ENCODE measurements around the gene PPP2R2B.
A peak's percentile ranks its signal among the peaks of the same experiment; 100 is the strongest.

Gene PPP2R2B

DNA sequence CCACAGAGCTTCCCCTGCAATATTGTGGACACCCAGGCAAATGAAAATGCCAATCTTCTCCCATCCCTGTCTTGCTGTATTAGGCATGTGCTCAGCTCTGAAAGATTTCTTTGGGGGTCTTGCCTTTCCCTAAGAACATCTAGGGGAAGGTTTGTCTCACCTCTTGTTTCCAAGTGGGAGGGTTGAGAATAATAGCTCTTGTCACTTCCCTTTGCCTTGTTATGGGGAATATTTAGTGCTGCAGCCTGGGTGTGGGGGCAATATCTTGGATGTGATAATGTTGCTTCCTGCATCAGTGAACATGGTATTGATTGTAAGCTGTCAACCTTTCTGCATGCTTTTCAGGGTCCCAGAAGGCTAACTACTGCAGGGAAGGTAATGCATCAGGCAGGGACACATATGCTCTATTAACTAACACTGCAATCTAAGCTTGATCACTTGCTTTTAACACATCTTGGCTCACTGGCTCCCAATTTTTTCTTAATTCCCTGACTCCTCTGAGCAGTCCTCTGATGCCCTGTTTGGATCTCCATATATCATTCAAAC lies 296.4 kb downstream of the PPP2R2B start:
- no peak for DNase-seq (ENCODE audit: low read depth)
- no peak overlapping the region for H3K4me3 ChIP-seq (ENCODE audit: low read depth, low read length)
- no peak for TF ChIP-seq MYC (IDR thresholded peaks at IDR 0.05; ENCODE audit: low read depth, low read length)
- TF ChIP-seq, protein P1, sequence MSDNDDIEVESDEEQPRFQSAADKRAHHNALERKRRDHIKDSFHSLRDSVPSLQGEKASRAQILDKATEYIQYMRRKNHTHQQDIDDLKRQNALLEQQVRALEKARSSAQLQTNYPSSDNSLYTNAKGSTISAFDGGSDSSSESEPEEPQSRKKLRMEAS (IDR thresholded peaks at IDR 0.05; ENCODE audit: low read depth, low read length): no peak
- no peak for TF ChIP-seq POLR2A (IDR thresholded peaks at IDR 0.05; ENCODE audit: extremely low read depth, insufficient read length)
- TF ChIP-seq, protein P2, sequence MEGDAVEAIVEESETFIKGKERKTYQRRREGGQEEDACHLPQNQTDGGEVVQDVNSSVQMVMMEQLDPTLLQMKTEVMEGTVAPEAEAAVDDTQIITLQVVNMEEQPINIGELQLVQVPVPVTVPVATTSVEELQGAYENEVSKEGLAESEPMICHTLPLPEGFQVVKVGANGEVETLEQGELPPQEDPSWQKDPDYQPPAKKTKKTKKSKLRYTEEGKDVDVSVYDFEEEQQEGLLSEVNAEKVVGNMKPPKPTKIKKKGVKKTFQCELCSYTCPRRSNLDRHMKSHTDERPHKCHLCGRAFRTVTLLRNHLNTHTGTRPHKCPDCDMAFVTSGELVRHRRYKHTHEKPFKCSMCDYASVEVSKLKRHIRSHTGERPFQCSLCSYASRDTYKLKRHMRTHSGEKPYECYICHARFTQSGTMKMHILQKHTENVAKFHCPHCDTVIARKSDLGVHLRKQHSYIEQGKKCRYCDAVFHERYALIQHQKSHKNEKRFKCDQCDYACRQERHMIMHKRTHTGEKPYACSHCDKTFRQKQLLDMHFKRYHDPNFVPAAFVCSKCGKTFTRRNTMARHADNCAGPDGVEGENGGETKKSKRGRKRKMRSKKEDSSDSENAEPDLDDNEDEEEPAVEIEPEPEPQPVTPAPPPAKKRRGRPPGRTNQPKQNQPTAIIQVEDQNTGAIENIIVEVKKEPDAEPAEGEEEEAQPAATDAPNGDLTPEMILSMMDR (IDR thresholded peaks at IDR 0.05; ENCODE audit: low read depth, low read length): no peak

DNA sequence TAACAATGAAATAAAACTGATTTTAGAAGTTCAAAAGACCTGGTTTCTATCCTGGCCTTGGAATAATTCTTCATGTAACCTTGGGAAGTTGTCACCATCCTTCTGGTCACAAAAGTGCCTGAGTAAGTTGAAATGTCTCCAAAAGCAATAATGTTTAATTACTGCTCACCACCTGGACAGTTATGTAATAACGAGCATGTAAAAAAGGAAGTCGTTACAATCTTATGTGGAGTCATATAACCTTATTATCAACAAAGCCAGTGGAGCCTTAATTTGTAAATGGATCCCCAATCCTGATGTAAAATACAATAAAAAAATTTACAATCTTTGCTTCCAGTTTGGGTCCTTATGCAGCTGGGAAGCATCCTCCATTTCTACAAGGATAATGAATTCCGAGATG lies 298.3 kb downstream of the PPP2R2B start:
- H3K4me3 ChIP-seq (ENCODE audit: low read depth, low read length): no peak overlapping the region
- DNase-seq (ENCODE audit: low read depth): peak; percentile 9
- no peak for TF ChIP-seq MYC (IDR thresholded peaks at IDR 0.05; ENCODE audit: low read depth, low read length)

DNA sequence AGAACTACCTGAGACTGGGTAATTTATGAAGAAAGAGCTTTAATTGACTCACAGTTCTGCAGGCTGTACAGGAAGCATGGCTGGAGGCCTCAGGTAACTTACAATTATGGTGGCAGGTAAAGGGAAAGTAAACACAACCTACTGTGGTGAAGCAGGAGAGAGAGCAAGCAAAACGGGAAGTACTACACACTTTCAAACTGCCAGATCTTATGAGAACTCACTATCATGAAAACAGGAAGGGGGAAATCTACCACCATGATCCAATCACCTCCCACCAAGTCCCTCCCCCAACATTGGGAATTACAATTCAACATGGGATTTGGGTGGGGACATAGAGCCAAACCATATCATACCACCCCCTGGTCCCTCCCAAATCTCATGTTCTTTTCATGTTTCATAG lies 303.8 kb downstream of the PPP2R2B start:
- TF ChIP-seq, protein P2 (IDR thresholded peaks at IDR 0.05; ENCODE audit: low read depth, low read length): no peak
- TF ChIP-seq, protein P1 (IDR thresholded peaks at IDR 0.05; ENCODE audit: low read depth, low read length): no peak
- TF ChIP-seq POLR2A (IDR thresholded peaks at IDR 0.05; ENCODE audit: extremely low read depth, insufficient read length) (no peak), MYC (IDR thresholded peaks at IDR 0.05; ENCODE audit: low read depth, low read length) (no peak)
- DNase-seq (ENCODE audit: low read depth): no peak
- no peak overlapping the region for H3K4me3 ChIP-seq (ENCODE audit: low read depth, low read length)

DNA sequence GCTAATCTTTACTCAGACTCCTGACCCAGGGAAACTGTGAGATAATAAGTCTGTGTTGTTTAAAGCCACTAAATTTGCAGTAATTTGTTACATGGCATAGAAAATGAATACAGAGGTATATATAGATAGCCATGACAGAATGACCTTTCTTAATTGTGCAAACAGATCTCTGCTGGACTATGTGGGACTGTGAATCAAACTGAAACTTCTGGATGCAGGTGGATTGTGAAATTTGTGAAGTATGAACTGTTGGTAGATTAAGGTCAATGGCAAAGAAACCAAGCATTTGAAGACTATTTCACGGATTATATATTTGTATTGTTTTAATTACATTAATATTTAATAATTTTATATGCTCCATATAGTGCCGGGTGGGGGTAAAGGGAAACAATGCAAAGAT lies 310.4 kb downstream of the PPP2R2B start:
- TF ChIP-seq, protein P1 (IDR thresholded peaks at IDR 0.05; ENCODE audit: low read depth, low read length): no peak
- TF ChIP-seq MYC (IDR thresholded peaks at IDR 0.05; ENCODE audit: low read depth, low read length) (no peak), POLR2A (IDR thresholded peaks at IDR 0.05; ENCODE audit: extremely low read depth, insufficient read length) (no peak)
- TF ChIP-seq, protein P2 (IDR thresholded peaks at IDR 0.05; ENCODE audit: low read depth, low read length): no peak

DNA sequence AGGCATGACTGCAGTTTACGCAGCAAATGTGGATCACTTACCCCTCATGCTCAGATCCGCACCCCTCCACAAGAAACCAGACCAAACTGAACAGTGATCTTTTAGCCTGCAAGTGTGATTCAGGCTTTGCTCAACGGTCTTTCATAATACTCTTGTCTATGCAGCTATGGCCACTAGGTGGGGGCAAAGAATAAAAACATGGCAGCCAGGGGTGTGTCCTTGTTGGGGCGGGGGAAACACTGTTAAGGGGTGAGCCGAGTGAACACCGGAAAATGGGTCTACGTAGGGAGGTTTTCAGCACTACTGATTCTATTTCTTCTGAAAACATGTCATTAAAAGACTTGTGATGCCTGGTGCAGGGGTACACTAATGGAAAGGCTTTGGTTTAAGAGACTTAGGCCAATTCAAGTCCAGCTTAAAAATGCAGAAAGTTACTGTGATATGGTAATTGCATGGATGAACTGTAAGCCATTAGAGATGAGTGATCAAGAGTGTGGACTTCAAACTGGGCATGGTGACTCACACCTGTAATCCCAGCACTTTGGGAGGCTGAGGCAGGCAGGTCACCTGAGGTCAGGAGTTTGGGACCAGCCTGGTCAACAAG lies 312.7 kb downstream of the PPP2R2B start:
- no peak overlapping the region for H3K4me3 ChIP-seq (ENCODE audit: low read depth, low read length)
- peak; percentile 71 for DNase-seq (ENCODE audit: low read depth)

More for the DNA sequence above, 310.4 kb downstream of the PPP2R2B start:
- H3K4me3 ChIP-seq (ENCODE audit: low read depth, low read length): no peak overlapping the region
- DNase-seq (ENCODE audit: low read depth): no peak

DNA sequence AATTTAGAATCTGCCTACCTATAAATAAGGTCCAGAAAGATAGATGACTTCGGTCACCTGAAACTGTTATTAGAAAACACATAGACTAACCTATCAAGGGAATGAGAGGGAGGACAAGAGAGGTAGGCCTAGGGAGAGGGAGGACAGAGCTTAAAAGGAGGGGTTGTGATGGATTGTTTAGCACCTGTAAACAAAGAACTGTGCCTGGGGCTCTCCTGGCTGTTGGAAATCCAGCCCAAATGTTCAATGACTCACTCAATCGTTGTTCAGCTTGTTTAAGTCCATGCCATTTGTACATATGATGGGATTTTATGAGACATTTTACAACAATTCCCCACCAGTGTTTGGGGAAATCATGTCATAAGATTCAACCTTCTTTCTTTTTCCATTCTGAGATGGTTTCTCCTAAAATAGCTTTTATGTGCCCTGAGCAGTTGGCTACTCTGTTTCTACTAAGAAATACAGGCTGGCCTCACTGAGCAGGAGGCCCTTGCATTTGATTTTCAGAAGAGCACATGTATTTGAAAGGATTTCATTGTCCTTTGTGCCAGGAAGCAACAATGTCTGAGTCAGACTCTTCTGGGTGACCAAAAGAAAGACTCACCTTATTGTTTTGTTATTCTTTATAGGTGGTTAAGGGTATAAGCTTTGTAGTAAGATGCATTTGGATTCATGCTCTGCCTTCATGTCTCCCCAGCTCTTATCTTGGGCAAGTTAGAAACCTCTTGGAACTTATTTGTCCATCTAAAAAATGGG lies 314.4 kb downstream of the PPP2R2B start:
- TF ChIP-seq POLR2A (IDR thresholded peaks at IDR 0.05; ENCODE audit: extremely low read depth, insufficient read length): no peak
- no peak for TF ChIP-seq MYC (IDR thresholded peaks at IDR 0.05; ENCODE audit: low read depth, low read length)
- TF ChIP-seq, protein P2 (IDR thresholded peaks at IDR 0.05; ENCODE audit: low read depth, low read length): no peak
- H3K4me3 ChIP-seq (ENCODE audit: low read depth, low read length): no peak overlapping the region
- DNase-seq (ENCODE audit: low read depth): no peak

More for the DNA sequence above, 312.7 kb downstream of the PPP2R2B start:
- TF ChIP-seq, protein P2 (IDR thresholded peaks at IDR 0.05; ENCODE audit: low read depth, low read length): peak; percentile 67
- TF ChIP-seq POLR2A (IDR thresholded peaks at IDR 0.05; ENCODE audit: extremely low read depth, insufficient read length): no peak
